Kasumi-1 (cell line): ENCODE measurements around the gene FAM228A.

Source experiments
- DNase-seq, 2 experiments: peaks; one replicate each; lab custom pipeline; 2025; lab: John Stamatoyannopoulos, UW

FAM228A gene

DNA sequence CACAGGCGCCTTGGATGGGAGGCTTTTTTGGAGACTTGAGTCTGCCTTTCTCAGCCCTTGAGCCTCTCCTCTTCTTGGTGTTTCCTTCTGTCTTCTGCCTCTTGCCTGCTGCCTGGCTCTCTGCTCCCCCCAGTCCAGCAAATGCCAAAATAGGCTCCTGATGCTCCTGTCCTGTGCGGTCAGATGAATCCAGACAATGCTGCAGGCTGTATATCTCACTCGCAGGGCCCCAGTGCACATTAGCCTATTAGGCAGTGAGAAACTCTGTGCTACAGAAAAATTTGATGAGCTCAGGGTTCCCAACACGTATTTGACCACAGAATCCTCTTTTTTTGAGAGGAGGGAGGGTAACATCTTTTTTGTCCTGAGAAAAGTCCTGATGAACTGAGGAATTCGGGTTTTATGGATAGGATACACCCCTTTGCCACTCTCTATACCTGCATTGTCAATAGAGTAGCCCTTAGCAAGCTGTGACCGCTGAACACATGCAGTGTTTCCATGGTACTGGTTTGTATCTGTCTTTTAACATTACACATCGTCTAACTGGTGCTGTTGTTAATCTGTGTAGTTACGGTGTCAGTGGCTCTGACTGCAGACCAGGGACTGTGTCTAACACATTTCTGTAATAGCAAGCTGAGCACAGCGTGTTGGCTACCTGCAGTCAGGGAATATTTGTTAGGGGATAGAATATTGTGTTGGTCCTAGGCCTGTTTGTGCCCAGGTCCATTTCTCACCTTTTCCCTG lies 50.8 kb downstream of the FAM228A start:
- no peak for DNase-seq

DNA sequence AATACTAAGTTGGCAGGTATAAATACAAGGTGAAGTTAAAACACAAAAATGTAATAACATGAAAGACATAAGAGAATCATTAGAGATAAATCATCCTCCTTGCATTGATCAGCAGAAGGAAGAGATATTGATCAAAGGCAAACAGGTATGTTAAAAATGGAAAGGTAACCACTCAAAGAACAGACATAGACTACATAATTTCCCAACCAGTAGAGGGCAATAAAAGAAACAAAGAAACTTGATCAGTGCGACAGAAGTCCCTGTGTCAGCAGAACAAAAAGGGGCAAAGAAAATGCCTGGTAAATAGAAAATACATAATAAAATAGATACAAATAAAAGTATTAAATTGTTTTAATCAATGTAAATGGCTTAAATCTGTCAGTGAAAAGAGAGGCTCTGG lies 53.6 kb downstream of the FAM228A start:
- DNase-seq = peak; percentile 24 to 48

DNA sequence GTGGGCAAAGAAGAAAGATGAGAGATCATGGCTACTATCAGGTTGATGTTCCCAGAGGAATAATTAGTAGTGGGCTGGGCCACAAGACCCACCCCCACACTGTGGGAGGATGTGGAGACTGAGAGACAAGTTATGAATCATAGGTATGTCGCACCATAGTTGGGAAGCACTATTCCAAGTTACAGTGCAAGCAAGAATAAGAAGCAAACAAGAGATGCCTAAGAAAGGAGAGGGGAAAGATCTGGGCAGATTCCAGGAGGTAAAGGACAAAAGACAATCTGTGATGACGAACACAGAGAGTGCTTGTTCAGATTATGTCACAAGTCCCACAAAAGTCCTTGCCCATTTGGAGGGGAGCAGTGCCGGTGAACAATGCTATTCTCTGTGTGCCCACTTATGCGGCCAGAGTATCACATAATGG lies 56.6 kb downstream of the FAM228A start:
- no peak for DNase-seq

DNA sequence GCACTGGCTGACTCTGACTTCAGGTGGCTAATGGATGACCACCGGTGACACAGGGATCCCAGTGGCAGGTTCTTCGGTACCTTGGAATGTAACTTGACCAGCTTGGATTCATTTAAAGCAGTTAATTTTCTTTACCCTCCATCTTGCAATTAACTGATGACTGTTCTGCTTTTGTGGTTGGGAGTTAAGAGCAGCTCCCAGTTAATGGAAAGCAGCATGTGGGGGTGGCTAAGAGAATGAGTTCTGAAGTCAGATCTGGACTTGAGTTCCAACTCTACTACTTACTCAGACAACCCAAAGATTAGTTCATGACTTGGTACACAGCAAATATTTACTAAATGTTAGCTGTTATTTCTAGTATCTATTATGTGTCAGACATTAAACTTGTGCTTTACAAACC lies 58.5 kb downstream of the FAM228A start:
- DNase-seq = no peak

DNA sequence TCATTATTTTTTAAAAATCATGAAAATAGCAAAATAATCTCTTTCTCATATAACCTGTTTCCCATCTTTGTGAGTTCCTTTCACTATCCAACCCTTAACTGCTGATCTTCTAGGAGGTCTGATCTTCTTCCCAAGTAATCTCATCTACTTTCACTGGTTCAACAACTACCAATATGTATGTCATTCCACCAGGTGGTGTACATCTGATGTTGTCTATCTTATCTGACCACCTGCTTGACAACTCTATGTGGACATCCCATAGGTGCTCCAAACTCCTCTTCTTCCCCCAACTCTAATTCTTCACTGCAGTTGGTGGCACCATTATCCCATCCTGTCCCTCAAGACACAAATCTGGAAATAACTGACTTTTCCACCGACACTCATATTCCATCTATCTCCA lies 62.5 kb downstream of the FAM228A start:
- DNase-seq = no peak

DNA sequence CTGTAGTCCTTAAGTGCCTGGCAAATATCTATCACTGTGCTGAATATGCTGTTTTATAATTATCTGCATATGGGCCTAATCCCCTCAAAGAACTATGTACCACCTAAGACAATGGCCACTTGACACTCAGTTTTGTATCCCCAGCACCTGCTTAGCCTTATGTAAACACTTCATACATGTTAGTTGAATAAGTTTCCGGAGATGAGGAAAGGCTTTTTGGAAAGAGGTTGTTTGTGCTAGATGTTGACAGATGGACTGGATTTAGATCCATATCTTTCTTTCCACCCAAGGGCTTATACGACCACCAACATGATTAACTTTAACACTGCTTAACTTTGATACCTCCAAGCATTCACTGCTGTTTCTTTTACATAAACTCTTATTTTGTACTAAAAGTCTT lies 63.3 kb downstream of the FAM228A start:
- no peak for DNase-seq

DNA sequence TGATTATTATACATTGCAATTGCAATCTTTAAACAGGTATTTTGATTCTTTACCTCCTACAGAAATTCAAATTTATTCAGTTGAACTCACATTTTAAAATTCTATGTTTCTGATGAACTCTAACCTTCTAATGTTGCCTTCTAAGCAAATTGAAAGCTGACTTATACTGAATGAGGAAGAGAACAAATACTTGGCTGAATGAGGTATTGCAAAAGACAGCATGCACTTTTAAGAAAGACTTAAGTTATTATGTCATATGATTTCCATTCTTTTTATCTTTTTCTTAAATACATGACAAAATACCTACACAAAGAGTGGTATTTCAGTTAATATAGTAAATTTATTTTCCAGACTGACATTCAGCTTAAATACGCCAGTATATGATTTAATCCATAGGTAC lies 64.7 kb downstream of the FAM228A start:
- DNase-seq = no peak
